GM21529 (cell line): ENCODE data around the gene CHKA.

Experiments used
- ATAC-seq: cut with Tn5 transposase; IDR thresholded peaks from one replicate; pipeline ENCODE4 v1.9.1; 2021; ENCODE audit not compliant: unreplicated experiment

The CHKA gene

DNA sequence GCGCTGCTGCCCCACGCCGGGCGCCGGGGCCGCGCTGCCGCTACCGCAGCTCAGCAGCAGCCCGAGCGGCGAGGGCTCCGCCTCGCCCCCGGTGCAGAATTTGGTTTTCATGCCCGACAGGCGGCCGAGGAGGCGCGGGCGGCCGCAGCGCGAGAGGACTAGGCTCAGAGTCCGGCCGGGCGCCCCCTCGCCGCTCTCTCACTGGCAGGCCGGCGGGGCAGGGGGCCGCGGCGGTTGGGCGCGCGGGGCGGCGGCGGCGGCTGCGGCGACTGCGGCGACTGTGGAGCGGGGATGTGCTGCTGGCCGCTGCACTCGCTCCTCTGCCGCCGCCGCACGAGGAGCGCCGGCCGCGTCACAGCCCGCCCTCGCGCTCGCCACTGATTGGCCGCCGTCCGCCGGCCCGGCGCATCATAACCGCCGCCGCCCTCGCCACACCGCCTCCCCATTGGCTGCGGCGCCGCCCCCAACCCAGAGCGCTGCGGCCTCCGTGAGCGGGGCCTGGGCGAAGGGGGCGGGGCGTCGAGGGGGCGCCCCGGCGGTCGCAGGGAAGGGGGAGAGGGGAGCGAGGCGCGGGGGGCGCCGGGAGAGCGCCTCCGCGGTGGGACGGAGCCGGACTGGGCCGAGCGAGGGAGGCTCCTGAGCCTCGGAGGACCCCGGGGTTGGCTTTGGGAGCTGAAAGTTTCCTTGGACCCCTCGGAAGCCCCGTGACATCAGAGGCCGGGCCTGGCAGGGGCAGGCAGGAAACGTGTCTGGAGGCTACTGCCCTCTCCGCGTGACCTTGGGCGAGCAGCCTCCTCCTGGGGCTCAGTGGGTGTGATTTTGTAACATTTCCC lies at the start of gene CHKA:
TSS of gene CHKA (minus strand) at position 322 of the 833 bp plus-strand sequence. CDS start at position 111, 211 bp downstream.
- ATAC-seq, result peak; percentile 81

- ATAC-seq, result no peak
These were observed 48.3 kb upstream of the CHKA start for GRCh38 chr11:68169442-68169841.

- ATAC-seq, result no peak
These were observed 47.5 kb upstream of the CHKA start for GRCh38 chr11:68168694-68169093.

- no peak for ATAC-seq
These were observed 46.3 kb upstream of the CHKA start for GRCh38 chr11:68167474-68167873.

GRCh38 chr11:68166969-68167368 lies 45.8 kb upstream of the CHKA start:
- ATAC-seq, result no peak

DNA sequence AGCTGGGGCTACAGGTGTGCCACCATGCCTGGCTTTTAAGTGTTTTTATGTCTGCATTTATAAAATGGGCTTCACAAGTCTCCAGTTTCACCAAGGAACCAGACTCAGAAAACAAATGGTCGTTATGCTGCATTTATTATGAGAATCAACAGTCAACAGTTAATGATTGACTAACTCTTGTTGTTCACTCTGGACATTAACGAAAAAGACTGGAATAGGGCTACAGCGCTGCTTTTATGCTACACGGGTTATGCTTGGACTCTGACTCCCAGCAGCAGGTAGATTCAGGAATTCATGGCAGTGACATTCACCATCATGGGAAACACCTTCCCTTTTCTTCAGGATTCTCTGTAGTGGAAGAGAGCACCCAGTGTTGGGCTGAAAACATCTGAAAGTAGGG lies 44.4 kb upstream of the CHKA start:
- no peak for ATAC-seq

- ATAC-seq, result no peak
These were observed 43.2 kb upstream of the CHKA start for GRCh38 chr11:68164437-68164836.

GRCh38 chr11:68163691-68164090 lies 42.5 kb upstream of the CHKA start:
- ATAC-seq, result no peak

GRCh38 chr11:68160100-68160695 lies 39.0 kb upstream of the CHKA start:
- no peak for ATAC-seq

GRCh38 chr11:68159665-68160064 lies 38.5 kb upstream of the CHKA start:
- no peak for ATAC-seq

DNA sequence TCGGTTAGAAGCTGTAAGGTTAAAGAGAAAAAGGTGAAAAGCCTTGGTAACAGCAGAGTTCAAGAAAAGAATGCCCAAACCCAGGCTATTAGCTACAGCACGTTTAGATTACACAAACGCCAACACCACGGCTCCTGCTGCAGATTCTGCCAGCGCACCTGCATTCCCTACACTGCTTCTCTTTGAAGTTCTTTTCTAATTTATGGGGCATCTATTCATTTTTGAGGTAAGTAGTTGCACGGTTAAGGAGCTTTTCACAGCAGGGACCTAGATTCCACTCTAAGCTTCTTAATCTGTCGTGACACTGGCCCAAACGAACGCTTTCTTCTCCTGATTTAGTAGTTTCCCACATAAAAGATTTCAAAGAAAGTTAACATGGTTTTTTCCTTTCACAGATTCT lies 38.0 kb upstream of the CHKA start:
- no peak for ATAC-seq

- ATAC-seq, result no peak
These were observed 37.4 kb upstream of the CHKA start for GRCh38 chr11:68158580-68158979.

DNA sequence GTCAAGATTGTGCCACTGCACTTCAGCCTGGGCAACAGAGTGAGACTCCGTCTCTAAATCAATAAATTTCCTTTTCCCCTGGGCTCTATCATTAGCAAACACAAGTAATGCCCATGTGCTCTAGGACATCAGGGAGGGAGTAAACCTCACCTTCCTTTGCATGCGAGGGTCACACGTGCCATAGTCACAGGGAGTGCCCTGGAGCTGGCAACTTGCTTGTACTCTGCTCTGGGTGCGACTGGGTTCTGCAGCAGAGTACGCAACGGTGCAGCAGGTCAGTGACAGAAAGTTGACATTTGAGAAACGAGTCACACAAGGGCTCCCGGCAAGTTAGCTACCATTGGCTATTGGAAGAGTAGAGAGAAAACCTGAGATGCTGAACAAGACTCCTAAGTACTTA lies 32.6 kb upstream of the CHKA start:
- no peak for ATAC-seq

GRCh38 chr11:68150037-68150436 lies 28.8 kb upstream of the CHKA start:
- ATAC-seq, result no peak

DNA sequence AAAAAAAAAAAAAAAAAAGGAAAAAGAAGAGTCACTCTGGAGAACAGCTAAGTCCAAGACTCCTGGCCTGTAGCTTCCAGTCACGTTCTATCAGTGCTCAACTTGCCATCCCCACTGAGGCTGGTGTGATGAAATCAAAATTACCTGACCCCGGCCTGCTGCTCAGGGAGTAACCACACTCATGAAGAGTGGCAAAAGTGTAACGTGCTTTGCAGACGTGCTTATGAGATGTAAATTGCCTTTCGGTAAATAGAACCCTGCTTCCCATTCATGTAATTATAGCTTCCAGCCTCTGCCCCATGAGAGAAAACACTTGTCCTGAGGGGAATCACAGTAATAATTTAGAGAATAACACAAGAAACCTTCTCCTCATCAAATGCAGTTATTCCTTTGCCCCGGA lies 28.2 kb upstream of the CHKA start:
- ATAC-seq, result no peak

- no peak for ATAC-seq
These were observed 27.7 kb upstream of the CHKA start for GRCh38 chr11:68148879-68149278.

- no peak for ATAC-seq
These were observed 27.1 kb upstream of the CHKA start for GRCh38 chr11:68148071-68148805.

GRCh38 chr11:68146704-68147474 lies 25.7 kb upstream of the CHKA start:
- ATAC-seq, result no peak

DNA sequence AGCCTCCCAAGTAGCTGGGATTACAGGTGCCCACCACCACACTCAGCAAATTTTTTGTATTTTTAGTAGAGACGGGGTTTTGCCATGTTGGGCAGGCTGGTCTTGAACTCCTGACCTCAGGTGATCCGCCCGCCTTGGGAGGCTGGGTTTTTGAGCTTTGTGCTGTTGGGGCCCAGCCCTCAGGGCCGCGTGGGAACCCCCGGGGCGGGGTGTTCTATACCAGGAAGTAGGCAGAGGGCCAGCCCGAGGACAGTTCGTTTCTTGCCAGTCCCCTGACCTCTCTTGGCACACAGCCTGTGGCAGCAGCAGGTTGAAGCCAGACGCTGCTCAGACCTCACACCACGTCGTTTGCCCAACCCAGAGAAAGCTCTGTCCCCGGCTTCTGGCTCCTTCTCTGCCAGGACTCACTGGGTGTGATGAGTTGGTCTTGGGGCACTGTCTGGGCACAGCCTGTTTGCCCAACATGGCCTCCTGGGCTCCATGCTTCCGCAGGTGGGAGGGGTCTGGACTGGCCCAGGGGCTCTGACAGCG lies 24.9 kb upstream of the CHKA start:
- no peak for ATAC-seq

GRCh38 chr11:68145120-68145866 lies 24.1 kb upstream of the CHKA start:
- no peak for ATAC-seq
